GM19023 (cell line): ENCODE data around the gene RAPGEF1.
"Not testable (repeated sequence)": the region's sequence is repeated elsewhere in the genome, so short reads cannot be mapped to it uniquely, and the experiment has no call there.

ENCODE experiments used
- ATAC-seq: cut with Tn5 transposase; IDR thresholded peaks from one replicate; pipeline ENCODE4 v1.9.1; 2021; ENCODE audit warnings: mild to moderate bottlenecking, moderate library complexity; ENCODE audit not compliant: unreplicated experiment

Gene RAPGEF1

GRCh38 chr9:131575946-131576853, 163.7 kb downstream of the RAPGEF1 start:
- ATAC-seq: no peak

- no peak for ATAC-seq
Observed at GRCh38 chr9:131574730-131575640, 164.9 kb downstream of the RAPGEF1 start.

- ATAC-seq: no peak
Observed at GRCh38 chr9:131567910-131568309, 172.0 kb downstream of the RAPGEF1 start.

GRCh38 chr9:131566158-131566557, 173.7 kb downstream of the RAPGEF1 start:
- no peak for ATAC-seq

DNA sequence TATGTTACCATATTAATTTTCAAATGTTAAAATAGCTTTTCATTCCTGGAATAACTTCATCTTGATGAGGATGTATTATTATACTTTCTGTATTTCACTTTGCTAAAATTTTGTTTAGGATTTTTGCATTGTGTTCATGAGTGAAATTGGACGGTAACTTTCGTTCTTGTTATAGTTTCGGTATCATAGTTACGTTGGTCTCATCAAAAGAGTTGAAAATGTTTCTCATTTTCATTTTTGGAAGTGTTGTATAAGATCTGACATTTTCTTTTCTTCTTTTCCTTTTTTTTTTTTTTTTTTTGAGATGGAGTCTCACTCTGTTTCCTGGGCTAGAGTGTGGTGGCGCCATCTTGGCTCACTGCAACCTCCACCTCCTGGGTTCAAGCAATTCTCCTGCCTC, 174.5 kb downstream of the RAPGEF1 start:
- ATAC-seq: no peak

GRCh38 chr9:131562032-131562959, 177.6 kb downstream of the RAPGEF1 start:
- ATAC-seq: no peak

DNA sequence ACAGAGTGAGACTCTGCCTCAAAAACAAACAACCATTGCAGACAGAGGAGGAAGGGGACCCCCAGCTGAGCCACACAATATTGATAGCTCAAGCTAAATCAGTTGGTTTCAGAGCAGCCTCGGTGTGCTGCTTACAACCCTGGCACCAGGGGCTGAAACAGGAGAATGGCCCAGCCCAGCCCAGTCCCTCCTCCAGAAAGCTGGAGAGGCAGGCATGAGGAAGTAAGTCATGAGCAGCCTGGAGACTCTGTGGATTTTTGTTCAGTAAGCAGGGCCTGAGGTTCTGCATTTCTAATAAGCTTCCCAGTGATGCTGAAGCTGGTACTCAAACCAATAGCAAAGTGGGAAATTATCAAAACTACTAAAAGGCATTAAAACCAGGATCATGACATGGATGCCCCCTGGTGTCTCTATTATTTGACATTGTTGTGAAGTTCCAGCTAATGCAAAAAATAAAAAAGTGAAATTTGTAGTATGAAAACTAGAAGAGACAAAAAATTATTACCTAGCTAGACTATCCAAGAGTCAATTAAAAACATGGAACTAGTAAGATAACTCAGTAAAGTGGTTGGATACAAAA, 180.4 kb downstream of the RAPGEF1 start:
- no peak for ATAC-seq

DNA sequence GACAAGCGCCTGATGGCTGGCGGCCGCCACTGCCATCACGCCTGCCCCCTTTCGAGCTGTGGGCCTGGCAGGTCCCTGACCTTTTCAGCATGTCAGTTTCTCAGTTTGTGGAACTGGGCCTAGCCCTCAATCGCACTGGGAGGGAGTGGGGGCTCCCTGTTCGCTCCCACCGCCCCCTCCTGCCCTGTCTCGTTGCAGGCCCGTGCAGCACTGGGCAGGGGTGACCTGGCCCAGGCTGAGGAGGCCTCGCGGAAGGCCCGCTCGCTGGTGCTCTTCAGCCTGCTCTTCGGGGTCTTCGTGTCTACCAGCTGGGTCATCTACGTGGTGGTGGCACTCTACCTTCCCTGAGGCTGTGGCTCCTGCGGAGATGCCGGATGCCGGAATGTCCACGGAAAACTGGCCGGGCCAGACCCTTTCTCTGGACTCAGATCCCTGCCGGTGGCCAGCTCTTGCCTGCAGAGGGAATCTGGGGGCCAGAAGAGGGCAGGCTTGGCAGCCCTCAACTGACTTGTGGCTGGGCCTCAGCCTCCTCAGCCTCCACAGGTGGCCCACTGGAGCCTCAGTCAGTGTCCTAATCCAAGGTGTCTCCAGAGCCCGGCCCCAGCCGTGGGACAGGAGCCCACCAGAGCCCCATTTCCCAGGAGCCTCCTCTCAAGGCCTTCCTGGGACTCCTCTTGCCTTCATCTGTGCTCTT, 181.9 kb downstream of the RAPGEF1 start:
- ATAC-seq: no peak

DNA sequence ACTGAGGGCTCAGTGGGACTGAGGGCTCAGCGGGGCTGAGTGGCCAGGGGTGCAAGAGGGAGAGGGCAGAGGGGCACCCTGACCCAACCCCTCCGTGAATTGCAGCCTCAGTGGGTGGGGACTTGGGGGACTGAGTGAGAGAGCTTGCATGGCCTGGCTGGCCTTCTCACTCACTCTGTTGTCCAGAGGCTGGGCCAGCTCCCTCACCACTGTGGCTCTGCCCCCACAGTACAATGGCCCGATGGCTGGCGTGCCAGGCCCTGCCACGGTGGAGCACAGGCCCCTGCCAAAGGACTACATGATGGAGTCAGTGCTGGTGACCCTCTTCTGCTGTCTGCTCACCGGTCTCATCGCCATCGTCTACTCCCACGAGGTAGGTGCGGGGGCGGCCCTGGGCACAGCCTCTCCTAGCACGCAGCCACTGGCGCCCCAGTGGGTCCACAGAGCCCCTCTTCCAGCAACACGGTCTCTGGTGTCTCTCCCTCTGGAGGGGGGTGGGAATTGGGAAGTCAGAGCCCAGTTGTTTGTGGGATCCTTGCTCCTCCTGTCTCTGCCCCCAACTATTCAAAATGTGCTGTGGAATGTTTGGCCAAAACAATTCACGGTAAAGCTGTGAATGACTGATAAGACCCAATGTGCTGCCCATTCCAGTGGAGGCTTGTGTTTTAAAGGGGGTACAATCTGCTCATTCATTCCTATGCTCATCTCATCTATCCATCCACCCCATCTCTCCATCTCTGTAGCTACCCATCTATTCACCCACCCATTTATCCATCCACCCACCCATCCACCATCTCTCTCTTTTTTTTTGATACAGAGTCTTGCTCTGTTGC, 183.8 kb downstream of the RAPGEF1 start:
- no peak for ATAC-seq

DNA sequence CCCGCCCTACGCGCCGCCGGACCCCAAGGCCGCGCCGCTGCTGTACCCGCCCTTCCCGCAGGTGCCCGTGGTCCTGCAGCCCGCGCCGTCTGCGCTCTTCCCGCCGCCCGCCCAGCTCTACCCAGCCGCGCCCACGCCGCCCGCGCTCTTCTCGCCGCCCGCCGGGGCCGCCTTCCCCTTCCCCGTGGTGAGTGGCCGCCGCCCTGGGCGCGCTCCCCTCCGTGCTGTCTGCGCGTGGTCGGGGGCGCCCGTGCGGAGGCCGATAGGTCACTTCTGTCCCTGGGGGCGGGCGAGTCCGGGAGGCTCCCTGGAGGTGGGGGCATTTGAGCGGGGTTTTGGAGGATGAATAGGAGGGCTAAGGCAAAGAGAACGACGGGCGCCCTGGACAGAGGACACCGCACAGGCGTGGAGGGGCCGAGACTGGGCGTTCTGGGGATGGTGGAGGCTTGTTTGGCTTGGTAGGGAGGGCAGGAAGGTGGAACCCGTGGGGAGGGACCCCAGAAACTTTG, 185.0 kb downstream of the RAPGEF1 start:
- ATAC-seq: no peak

- no peak for ATAC-seq
Observed at GRCh38 chr9:131554087-131554842, 185.6 kb downstream of the RAPGEF1 start.

- ATAC-seq: no peak
Observed at GRCh38 chr9:131552030-131552429, 187.8 kb downstream of the RAPGEF1 start.

DNA sequence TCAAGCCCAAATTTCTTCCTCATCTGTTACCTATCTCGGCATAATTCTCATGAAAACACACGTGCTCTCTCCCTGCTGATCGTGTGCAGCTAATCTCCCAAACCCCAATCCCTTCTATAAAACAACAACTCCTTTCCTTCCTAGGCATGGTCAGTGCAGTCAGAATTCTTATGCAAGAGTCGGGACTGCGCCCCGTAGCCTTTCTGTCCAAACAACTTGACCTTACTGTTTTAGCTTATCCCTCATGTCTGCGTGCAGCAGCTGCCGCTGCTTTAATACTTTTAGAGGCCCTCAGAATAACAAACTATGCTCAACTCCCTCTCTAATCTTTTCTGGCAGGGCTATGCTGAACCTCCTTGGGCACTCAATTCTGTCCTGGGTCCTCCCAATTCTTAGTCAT, 189.4 kb downstream of the RAPGEF1 start:
- ATAC-seq: not testable (repeated sequence)

DNA sequence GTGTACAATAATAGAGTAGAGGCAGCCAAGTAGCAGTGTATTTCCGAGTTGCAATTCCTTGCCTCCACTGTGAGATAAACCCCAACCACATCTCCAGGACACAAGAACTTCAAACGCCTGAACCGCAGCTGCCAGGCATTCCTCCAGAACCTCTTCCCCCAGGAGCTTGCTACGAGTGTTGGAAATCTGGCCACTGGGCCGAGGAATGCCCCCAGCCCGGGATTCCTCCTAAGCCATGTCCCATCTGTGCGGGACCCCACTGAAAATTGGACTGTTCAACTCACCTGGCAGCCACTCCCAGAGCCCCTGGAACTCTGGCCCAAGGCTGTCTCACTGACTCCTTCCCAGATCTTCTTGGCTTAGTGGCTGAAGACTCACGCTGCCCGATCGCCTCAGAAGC, 190.7 kb downstream of the RAPGEF1 start:
- not testable (repeated sequence) for ATAC-seq

GRCh38 chr9:131546336-131547084, 193.4 kb downstream of the RAPGEF1 start:
- no peak for ATAC-seq

DNA sequence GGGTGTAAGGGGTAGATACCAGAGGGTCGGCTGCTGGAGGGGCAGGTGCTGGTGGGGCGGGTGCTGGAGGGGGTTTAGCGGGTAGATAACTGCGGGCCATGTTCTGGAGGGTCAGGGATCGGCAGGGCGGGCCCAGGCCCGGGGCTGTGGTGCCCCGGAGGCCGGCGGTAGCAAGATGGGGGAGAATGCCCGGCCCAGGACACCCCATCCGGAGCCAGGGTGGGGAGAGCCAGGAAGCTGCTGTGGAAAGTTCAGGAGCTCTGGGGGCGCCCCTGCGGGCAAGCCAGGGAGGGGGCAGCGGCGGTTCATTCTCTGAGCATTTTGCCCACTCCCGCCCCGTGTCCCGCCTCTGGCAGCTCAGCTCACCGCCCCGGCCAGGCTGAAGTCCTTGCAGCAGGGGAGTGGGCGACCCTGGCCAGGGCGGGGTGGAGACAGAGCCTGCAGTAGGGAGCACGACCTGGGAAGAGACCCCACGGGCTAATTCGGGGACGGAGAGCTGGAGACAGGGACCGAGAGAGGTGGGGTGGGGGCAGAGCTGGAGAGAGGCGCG, 194.0 kb downstream of the RAPGEF1 start:
- no peak for ATAC-seq
